MM.1S (cell line): ENCODE results near the gene IKBKE.

Experiments used
- EZH2 ChIP-seq: fragments of 300-600 bp; sonication (generic); optimal IDR thresholded peaks from 2 replicates; pipeline ENCODE3; 2017; ENCODE audit warnings: low read depth, mild to moderate bottlenecking, antibody characterized with exemption, low read length, mixed read lengths
- EZH2phosphoT487 ChIP-seq: fragments of 300-600 bp; sonication (generic); IDR thresholded peaks from 2 replicates; pipeline ENCODE4 v1.6.1; 2018; ENCODE audit warnings: antibody characterized with exemption, low read length
- TF ChIP-seq, protein P1 (sequence below): fragments of 300-600 bp; sonication (generic); IDR thresholded peaks from 2 replicates; pipeline ENCODE4 v1.5.1; 2016; ENCODE audit warnings: antibody characterized with exemption, low read length, mixed read lengths

DNA sequence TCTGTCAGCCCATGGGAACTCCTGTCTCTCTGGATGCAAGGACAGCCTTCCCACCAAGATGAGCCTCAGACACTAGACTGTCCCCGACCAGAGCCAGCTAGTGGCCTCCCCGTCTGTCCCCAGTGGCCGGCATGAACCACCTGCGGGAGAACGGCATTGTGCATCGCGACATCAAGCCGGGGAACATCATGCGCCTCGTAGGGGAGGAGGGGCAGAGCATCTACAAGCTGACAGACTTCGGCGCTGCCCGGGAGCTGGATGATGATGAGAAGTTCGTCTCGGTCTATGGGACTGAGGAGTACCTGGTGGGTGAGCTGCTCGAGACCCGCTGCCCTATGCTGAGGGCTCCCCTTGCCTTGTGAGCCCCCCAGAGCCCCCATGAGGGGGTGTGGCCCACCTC lies 5.8 kb downstream of the IKBKE start:
- TF ChIP-seq, protein P1, sequence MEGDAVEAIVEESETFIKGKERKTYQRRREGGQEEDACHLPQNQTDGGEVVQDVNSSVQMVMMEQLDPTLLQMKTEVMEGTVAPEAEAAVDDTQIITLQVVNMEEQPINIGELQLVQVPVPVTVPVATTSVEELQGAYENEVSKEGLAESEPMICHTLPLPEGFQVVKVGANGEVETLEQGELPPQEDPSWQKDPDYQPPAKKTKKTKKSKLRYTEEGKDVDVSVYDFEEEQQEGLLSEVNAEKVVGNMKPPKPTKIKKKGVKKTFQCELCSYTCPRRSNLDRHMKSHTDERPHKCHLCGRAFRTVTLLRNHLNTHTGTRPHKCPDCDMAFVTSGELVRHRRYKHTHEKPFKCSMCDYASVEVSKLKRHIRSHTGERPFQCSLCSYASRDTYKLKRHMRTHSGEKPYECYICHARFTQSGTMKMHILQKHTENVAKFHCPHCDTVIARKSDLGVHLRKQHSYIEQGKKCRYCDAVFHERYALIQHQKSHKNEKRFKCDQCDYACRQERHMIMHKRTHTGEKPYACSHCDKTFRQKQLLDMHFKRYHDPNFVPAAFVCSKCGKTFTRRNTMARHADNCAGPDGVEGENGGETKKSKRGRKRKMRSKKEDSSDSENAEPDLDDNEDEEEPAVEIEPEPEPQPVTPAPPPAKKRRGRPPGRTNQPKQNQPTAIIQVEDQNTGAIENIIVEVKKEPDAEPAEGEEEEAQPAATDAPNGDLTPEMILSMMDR, result no peak
- no peak for TF ChIP-seq EZH2phosphoT487
- TF ChIP-seq EZH2, result no peak
